HUES48 (cell line): ENCODE data around the gene TEP1.

Experiments used
- H3K27ac ChIP-seq: one replicate; pipeline ENCODE4 v1.7.0; 2013; ENCODE audit warnings: low read depth, low read length, inconsistent platforms
- H3K27me3 ChIP-seq: 2 replicates; pipeline ENCODE4 v1.6.1; 2013; ENCODE audit warnings: mild to moderate bottlenecking, low read length; ENCODE audit not compliant: control insufficient read depth, insufficient read depth
- H3K36me3 ChIP-seq: 2 replicates; pipeline ENCODE4 v1.6.1; 2013; ENCODE audit warnings: low read length; ENCODE audit not compliant: control insufficient read depth, insufficient read depth
- H3K4me1 ChIP-seq: 2 replicates; pipeline ENCODE4 v1.6.1; 2013; ENCODE audit warnings: mild to moderate bottlenecking, low read length; ENCODE audit not compliant: control insufficient read depth, insufficient read depth
- H3K4me3 ChIP-seq: 2 replicates; pipeline ENCODE4 v1.5.1; 2013; ENCODE audit warnings: mild to moderate bottlenecking, low read depth, low read length
- H3K9ac ChIP-seq: 2 replicates; pipeline ENCODE4 v1.6.1; 2013; ENCODE audit warnings: mild to moderate bottlenecking, low read depth, low read length, moderate library complexity
- H3K9me3 ChIP-seq: 2 replicates; pipeline ENCODE4 v1.6.1; 2013; ENCODE audit warnings: low read length; ENCODE audit not compliant: control insufficient read depth, insufficient read depth

TEP1 gene

GRCh38 chr14:20428802-20429201 is 15.5 kb upstream of the TEP1 start:
- no peaks in the 10 kb centered on the region for H3K9me3 ChIP-seq
- H3K4me1 ChIP-seq = peaks cover 6% of the 10 kb centered on the region; the same call in 1 of the 2 replicates
- H3K27me3 ChIP-seq = no peaks in the 10 kb centered on the region
- H3K4me3 ChIP-seq = no peak overlapping the region
- H3K36me3 ChIP-seq = no peaks in the 10 kb centered on the region
- no peak overlapping the region for H3K27ac ChIP-seq
- H3K9ac ChIP-seq = no peak overlapping the region

GRCh38 chr14:20428010-20428365 is 14.7 kb upstream of the TEP1 start:
- Histone ChIP-seq H3K4me1 (peaks cover 6% of the 10 kb centered on the region; the same call in 1 of the 2 replicates), H3K4me3 (no peak overlapping the region)

GRCh38 chr14:20427231-20428009 is 14.1 kb upstream of the TEP1 start:
- Histone ChIP-seq H3K9ac (no peak overlapping the region), H3K4me3 (no peak overlapping the region), H3K9me3 (no peaks in the 10 kb centered on the region), H3K27ac (peak overlapping the region; percentile 63), H3K36me3 (no peaks in the 10 kb centered on the region), H3K27me3 (no peaks in the 10 kb centered on the region), H3K4me1 (peaks cover 6% of the 10 kb centered on the region; the same call in 1 of the 2 replicates)

More at GRCh38 chr14:20428010-20428365, 14.7 kb upstream of the TEP1 start:
- no peaks in the 10 kb centered on the region for H3K9me3 ChIP-seq
- no peaks in the 10 kb centered on the region for H3K27me3 ChIP-seq
- H3K27ac ChIP-seq = no peak overlapping the region
- no peaks in the 10 kb centered on the region for H3K36me3 ChIP-seq
- no peak overlapping the region for H3K9ac ChIP-seq

GRCh38 chr14:20424851-20425250 is 11.6 kb upstream of the TEP1 start:
- Histone ChIP-seq H3K9me3 (no peaks in the 10 kb centered on the region), H3K9ac (no peak overlapping the region), H3K4me3 (no peak overlapping the region), H3K4me1 (peaks cover 11% of the 10 kb centered on the region), H3K27ac (no peak overlapping the region), H3K27me3 (no peaks in the 10 kb centered on the region), H3K36me3 (no peaks in the 10 kb centered on the region)

- no peak overlapping the region for H3K4me3 ChIP-seq
- H3K36me3 ChIP-seq = no peaks in the 10 kb centered on the region
- no peaks in the 10 kb centered on the region for H3K9me3 ChIP-seq
- H3K4me1 ChIP-seq = peaks cover 11% of the 10 kb centered on the region
- no peaks in the 10 kb centered on the region for H3K27me3 ChIP-seq
- no peak overlapping the region for H3K9ac ChIP-seq
- H3K27ac ChIP-seq = no peak overlapping the region
Measured at GRCh38 chr14:20422886-20423285, 9.6 kb upstream of the TEP1 start.

GRCh38 chr14:20421267-20421666 is 8.0 kb upstream of the TEP1 start:
- Histone ChIP-seq H3K27me3 (no peaks in the 10 kb centered on the region), H3K36me3 (no peaks in the 10 kb centered on the region), H3K9me3 (no peaks in the 10 kb centered on the region), H3K4me1 (peaks cover 6% of the 10 kb centered on the region), H3K4me3 (no peak overlapping the region), H3K27ac (peak overlapping the region; percentile 37), H3K9ac (no peak overlapping the region)

- Histone ChIP-seq H3K36me3 (no peaks in the 10 kb centered on the region), H3K9ac (no peak overlapping the region), H3K4me3 (no peak overlapping the region), H3K27ac (no peak overlapping the region), H3K4me1 (peaks cover 10% of the 10 kb centered on the region), H3K9me3 (no peaks in the 10 kb centered on the region), H3K27me3 (no peaks in the 10 kb centered on the region)
Measured at GRCh38 chr14:20419419-20419818, 6.1 kb upstream of the TEP1 start.

GRCh38 chr14:20418501-20418909 is 5.2 kb upstream of the TEP1 start:
- H3K4me3 ChIP-seq = no peak overlapping the region
- H3K27ac ChIP-seq = peak overlapping the region; percentile 32
- no peaks in the 10 kb centered on the region for H3K36me3 ChIP-seq
- H3K9me3 ChIP-seq = no peaks in the 10 kb centered on the region
- H3K27me3 ChIP-seq = no peaks in the 10 kb centered on the region
- peaks cover 18% of the 10 kb centered on the region for H3K4me1 ChIP-seq
- no peak overlapping the region for H3K9ac ChIP-seq

- no peaks in the 10 kb centered on the region for H3K27me3 ChIP-seq
- no peak overlapping the region for H3K9ac ChIP-seq
- peak overlapping the region; percentile 32 for H3K27ac ChIP-seq
- no peak overlapping the region for H3K4me3 ChIP-seq
- no peaks in the 10 kb centered on the region for H3K36me3 ChIP-seq
- no peaks in the 10 kb centered on the region for H3K9me3 ChIP-seq
- peaks cover 18% of the 10 kb centered on the region for H3K4me1 ChIP-seq
Measured at GRCh38 chr14:20417250-20418186, 4.2 kb upstream of the TEP1 start.

- Histone ChIP-seq H3K4me1 (peaks cover 18% of the 10 kb centered on the region), H3K36me3 (no peaks in the 10 kb centered on the region), H3K9me3 (no peaks in the 10 kb centered on the region), H3K9ac (no peak overlapping the region), H3K27ac (no peak overlapping the region), H3K4me3 (no peak overlapping the region), H3K27me3 (no peaks in the 10 kb centered on the region)
Measured at GRCh38 chr14:20416223-20416622, 2.9 kb upstream of the TEP1 start.

GRCh38 chr14:20415782-20416206 is 2.5 kb upstream of the TEP1 start:
- Histone ChIP-seq H3K4me1 (peaks cover 18% of the 10 kb centered on the region), H3K9me3 (no peaks in the 10 kb centered on the region), H3K4me3 (no peak overlapping the region), H3K9ac (no peak overlapping the region), H3K27ac (no peak overlapping the region), H3K36me3 (no peaks in the 10 kb centered on the region), H3K27me3 (no peaks in the 10 kb centered on the region)
